22Rv1 (cell line): ENCODE data around the gene MARCHF6.
"Not testable (repeated sequence)": the region's sequence is repeated elsewhere in the genome, so short reads cannot be mapped to it uniquely, and the experiment has no call there.

Source experiments
- H3K27ac ChIP-seq: fragments of 450-650 bp; 2 replicates; pipeline ENCODE4 v1.5.1; 2017
- CTCF ChIP-seq: fragments of 450-650 bp; IDR thresholded peaks from 2 replicates; pipeline ENCODE4 v1.5.1; 2017; ENCODE audit warnings: mild to moderate bottlenecking
- ZFX ChIP-seq: fragments of 450-650 bp; IDR thresholded peaks from 2 replicates; pipeline ENCODE4 v1.6.1; 2017; ENCODE audit warnings: antibody characterized with exemption, borderline replicate concordance

Gene MARCHF6

GRCh38 chr5:10370931-10371330 is 17.4 kb downstream of the MARCHF6 start:
- TF ChIP-seq ZFX (no peak), CTCF (no peak)
- H3K27ac ChIP-seq = no peak overlapping the region

GRCh38 chr5:10371369-10371768 is 17.9 kb downstream of the MARCHF6 start:
- H3K27ac ChIP-seq = not testable (repeated sequence)

DNA sequence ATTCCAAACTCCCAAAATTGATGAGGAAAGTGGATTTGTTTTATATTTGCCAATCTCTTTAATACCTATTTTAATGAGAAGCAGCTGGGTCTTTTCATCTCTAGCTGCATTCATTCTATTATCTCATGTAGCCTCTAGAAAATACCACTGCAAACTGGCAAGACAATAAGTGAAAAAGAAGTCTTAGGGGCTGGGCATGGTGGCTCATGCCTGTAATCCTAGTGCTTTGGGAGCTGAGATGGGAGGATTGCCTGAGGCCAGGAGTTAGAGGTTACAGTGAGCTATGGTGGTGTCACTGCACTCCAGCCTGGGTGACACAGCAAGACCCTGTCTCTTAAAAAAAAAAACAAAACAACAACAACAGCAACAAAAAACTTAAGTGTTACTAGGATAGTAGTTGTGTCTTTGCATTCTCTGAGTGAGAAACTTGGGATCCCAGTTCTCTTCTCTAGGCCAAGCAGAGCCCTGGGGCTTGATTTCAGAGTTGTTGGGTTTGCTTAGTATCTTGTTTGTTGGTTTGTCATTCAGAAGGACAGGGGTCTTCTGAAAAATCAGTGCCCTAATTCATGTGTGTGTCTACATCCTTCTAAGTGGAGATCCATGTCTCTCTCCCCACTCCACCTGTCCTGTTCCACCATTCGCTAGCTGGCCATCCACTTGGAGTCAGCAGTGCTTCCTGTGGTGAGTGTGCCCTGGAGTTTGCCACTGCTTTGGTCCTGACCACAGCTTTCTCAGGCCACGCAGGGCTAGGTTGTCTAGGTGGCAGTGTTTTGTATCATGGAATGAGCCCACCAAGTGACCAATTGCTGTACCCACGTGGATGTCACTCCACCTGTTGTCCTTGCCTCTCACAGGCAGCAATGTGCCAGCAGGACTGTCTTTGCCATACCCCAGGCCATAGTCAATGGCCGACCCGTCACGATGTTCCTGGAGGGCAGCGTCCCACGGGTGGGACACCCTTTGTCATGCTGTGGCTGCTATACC is 19.5 kb downstream of the MARCHF6 start:
- no peak overlapping the region for H3K27ac ChIP-seq
- no peak for TF ChIP-seq CTCF

DNA sequence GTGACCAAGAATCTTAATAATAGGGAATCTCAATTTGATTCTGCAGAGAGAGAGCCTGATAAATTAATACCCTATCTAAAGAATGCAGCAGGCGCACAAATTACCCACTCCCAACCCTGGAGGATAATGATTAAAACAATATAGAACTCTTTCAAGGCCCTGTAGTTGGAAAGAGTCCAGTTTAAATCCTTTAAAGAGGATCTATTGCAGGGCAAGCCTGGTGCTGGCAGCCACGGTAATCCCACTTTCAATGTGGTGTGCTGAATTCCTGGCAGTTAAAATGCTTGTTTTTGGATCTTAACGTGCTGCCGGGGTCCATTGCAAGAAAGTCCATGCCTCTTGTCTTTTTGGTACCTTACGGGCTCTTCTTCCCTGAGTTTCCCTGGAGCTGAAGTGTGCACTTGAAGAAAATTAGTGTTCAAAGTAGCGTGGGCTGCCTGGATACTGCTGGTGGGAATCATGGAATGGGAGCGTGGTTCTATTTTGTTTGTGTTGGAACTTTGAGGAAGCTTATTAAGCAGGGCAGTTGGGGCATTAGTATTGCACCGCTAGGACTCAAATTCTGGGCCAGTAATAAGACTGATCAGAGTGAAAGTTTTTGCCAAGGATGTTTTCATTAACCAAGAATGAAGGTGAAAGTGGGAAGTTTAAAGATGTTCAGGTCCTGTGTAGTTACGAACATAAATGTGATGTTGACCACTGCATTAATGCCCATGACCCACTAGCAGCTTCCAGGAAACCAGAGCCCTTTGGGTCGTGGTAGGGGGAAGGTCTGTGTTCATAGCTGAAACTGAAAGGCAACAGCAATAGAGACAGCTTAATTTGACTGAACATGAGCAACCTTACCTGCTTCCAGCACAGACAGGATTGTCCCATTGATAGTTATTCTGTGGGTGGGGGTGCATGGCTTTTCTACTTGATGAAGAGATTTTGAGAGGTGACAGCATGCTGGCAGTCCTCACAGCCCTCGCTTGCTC is 20.8 kb downstream of the MARCHF6 start:
- no peak for TF ChIP-seq ZFX
- TF ChIP-seq CTCF = no peak
- H3K27ac ChIP-seq = no peak overlapping the region

- H3K27ac ChIP-seq = not testable (repeated sequence)
Observed at GRCh38 chr5:10375146-10375545, 21.7 kb downstream of the MARCHF6 start.

GRCh38 chr5:10376544-10376943 is 23.0 kb downstream of the MARCHF6 start:
- H3K27ac ChIP-seq = no peak overlapping the region

DNA sequence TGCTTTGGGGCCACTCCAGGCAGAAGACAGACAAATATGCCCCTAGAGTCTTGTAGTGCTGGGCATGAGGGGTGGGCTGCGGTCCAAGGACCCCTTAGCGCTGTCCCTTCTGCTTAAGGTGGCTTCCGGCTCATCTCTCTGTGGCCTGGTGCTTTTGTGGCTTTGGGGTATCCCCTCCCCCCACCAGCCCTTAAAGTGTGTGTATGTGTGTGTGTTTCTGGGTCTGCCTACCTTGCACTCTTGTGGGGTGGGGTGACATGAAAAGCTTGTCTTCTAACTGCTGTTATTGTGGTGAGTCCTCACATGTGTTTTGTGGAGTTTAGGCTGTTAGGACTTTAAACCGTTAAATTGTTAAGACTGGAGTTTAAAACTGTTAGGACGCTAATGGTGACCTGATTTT is 23.6 kb downstream of the MARCHF6 start:
- TF ChIP-seq ZFX (no peak), CTCF (no peak)
- H3K27ac ChIP-seq = no peak overlapping the region

More at GRCh38 chr5:10376544-10376943, 23.0 kb downstream of the MARCHF6 start:
- TF ChIP-seq ZFX (no peak), CTCF (no peak)

GRCh38 chr5:10381803-10382202 is 28.3 kb downstream of the MARCHF6 start:
- H3K27ac ChIP-seq = no peak overlapping the region
- TF ChIP-seq CTCF (no peak), ZFX (no peak)
